OCI-LY1 (cell line): ENCODE data around the gene CTSH.

ENCODE experiments used
- CTCF ChIP-seq: fragments of 200-600 bp; sonication (generic), shearing (Covaris generic); IDR thresholded peaks from 2 replicates; pipeline ENCODE4 v1.5.1; 2017; ENCODE audit warnings: mild to moderate bottlenecking, antibody characterized with exemption, low read length, moderate library complexity, mixed read lengths
- EZH2 ChIP-seq: fragments of 200-600 bp; sonication (generic), shearing (Covaris generic); IDR thresholded peaks from 2 replicates; pipeline ENCODE4 v1.8.0; 2017; ENCODE audit warnings: borderline replicate concordance, mixed run types, mild to moderate bottlenecking, antibody characterized with exemption, low read length, moderate library complexity, mixed read lengths

GRCh38 chr15:78923015-78923414 is 21.8 kb downstream of the CTSH start:
- no peak for TF ChIP-seq CTCF
- TF ChIP-seq EZH2 = no peak
